ENCODE measurements around the gene SLC26A9. TPM values are rescaled to one million over a fixed set of nuclear protein-coding genes. Genes with fewer than 3 reads are reported as not detected.
A peak's percentile ranks its signal among the peaks of the same experiment; 100 is the strongest.

Gene SLC26A9
- total RNA-seq, 1 donor from 2014 or later: not detected

DNA sequence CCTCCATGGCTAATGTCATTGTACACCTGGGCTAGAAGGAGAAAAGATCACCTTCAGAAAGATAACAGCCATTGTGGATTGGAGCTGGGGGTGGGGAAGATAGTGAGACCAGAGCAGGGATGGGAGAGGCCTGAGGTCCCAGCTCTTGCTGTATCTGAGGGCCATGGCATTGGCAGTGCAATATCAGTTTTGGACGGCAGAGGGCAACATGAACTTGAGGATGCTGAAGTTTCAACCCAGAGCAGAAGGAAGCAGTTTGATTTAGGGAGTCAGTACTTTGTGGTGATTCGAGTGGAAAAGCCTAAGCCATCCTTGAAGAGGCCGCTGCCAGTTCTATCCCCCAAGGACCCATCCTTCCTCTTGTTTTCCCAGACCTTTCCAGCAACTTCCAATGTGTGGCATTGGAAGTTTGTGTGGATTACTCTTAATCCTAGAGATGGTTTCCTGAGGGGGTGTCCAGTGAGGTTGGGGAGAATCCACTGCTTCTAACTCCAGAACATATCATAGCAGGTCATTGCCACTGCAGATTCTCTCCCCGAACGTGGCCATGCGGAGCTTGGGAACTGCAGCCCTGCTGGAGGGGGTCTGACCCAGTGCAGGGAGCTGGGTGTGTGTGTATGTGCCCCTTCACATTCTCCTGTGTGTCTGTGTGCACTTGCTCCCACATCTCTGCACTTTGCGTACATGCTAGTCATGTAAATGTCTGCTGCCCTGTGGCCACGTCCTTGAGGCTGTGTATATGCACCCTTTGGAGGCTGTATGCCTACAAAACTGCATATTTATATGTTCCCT is 24.1 kb downstream of the SLC26A9 start:
- H2AFZ ChIP-seq (replicated peaks): no peak overlapping the region
- no peak overlapping the region for H3K4me2 ChIP-seq
- H3K9me3 Mint-ChIP-seq: no peaks in the 10 kb centered on the region
- H3K79me2 ChIP-seq (ENCODE audit: low read depth): no peaks in the 10 kb centered on the region
- TF ChIP-seq, protein P1, sequence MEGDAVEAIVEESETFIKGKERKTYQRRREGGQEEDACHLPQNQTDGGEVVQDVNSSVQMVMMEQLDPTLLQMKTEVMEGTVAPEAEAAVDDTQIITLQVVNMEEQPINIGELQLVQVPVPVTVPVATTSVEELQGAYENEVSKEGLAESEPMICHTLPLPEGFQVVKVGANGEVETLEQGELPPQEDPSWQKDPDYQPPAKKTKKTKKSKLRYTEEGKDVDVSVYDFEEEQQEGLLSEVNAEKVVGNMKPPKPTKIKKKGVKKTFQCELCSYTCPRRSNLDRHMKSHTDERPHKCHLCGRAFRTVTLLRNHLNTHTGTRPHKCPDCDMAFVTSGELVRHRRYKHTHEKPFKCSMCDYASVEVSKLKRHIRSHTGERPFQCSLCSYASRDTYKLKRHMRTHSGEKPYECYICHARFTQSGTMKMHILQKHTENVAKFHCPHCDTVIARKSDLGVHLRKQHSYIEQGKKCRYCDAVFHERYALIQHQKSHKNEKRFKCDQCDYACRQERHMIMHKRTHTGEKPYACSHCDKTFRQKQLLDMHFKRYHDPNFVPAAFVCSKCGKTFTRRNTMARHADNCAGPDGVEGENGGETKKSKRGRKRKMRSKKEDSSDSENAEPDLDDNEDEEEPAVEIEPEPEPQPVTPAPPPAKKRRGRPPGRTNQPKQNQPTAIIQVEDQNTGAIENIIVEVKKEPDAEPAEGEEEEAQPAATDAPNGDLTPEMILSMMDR (IDR thresholded peaks at IDR 0.05): peak; percentile 74
- TF ChIP-seq EZH2 (IDR thresholded peaks at IDR 0.05): no peak
- H4K20me1 ChIP-seq (ENCODE audit: low read depth): no peaks in the 10 kb centered on the region
- no peaks in the 10 kb centered on the region for H3K4me1 ChIP-seq
- no peak overlapping the region for H3K27ac Mint-ChIP-seq
- no peak overlapping the region for H3K4me3 Mint-ChIP-seq
- no peak overlapping the region for H3K9ac ChIP-seq
- H3K4me3 ChIP-seq: no peak overlapping the region
- peaks cover 10% of the 10 kb centered on the region for H3K27me3 Mint-ChIP-seq (ENCODE audit: insufficient read depth, low read depth)
- peaks cover 9% of the 10 kb centered on the region for H3K4me1 Mint-ChIP-seq
- no peaks in the 10 kb centered on the region for H3K9me3 ChIP-seq (ENCODE audit: low read depth)
- H3F3A ChIP-seq (ENCODE audit: low read depth): no peaks in the 10 kb centered on the region
- no peak overlapping the region for H3K27ac ChIP-seq
- no peaks in the 10 kb centered on the region for H3K36me3 ChIP-seq
- H3K36me3 Mint-ChIP-seq: no peaks in the 10 kb centered on the region
- H3K27me3 ChIP-seq: no peaks in the 10 kb centered on the region
- DNase-seq (ENCODE audit: low spot score): peak; percentile 74

DNA sequence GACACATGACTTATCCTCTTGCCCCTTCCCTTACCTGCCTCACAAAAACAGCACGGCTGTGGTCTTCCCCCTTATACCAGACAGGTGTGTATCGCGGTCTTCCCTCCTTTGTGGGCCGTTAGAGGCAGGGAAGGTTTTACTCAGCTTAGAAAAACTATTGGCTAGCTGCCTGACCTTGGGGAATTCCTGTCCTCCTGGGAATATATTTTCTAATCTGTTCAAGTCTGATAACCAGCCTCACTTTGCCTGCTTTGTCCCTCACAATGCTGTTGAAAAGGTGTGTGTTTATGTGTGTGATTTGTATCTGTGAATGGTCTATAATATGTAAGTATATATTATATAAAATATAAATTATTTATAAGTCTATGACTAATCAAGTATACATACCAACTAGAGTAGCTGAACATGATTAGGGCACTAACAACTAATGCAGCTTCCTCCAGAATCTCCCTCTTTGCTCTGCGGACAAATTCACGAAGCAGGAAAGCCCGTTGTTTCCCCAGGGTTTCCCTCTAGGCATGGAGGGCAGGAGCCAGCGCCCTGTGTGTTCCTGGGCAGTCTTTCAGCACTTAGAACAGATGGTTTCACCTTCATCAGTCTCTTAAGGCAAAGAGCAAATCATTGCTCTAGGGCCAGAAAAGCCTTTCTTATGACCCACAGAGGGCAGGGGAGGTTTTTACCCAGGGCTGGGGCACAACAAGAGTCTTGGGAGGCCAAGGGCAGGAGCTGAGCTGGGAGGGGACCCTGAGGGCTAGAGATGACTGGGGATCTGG is 25.6 kb downstream of the SLC26A9 start:
- Mint-ChIP-seq H3K4me1 (peaks cover 4% of the 10 kb centered on the region), H3K36me3 (no peaks in the 10 kb centered on the region), H3K4me3 (peak overlapping the region; percentile 3), H3K27me3 (ENCODE audit: insufficient read depth, low read depth) (peaks cover 10% of the 10 kb centered on the region), H3K9me3 (no peaks in the 10 kb centered on the region), H3K27ac (no peak overlapping the region)
- Histone ChIP-seq H3K4me1 (no peaks in the 10 kb centered on the region), H3K4me2 (no peak overlapping the region), H3K27me3 (no peaks in the 10 kb centered on the region), H2AFZ (replicated peaks) (no peak overlapping the region), H3K27ac (no peak overlapping the region), H3K79me2 (ENCODE audit: low read depth) (no peaks in the 10 kb centered on the region), H3K9ac (no peak overlapping the region), H3K9me3 (ENCODE audit: low read depth) (no peaks in the 10 kb centered on the region), H3K4me3 (no peak overlapping the region), H3K36me3 (no peaks in the 10 kb centered on the region), H3F3A (ENCODE audit: low read depth) (no peaks in the 10 kb centered on the region), H4K20me1 (ENCODE audit: low read depth) (no peaks in the 10 kb centered on the region)
- TF ChIP-seq, protein P1 (IDR thresholded peaks at IDR 0.05): no peak
- no peak for TF ChIP-seq EZH2 (IDR thresholded peaks at IDR 0.05)
- no peak for TF ChIP-seq EZH2phosphoT487 (IDR thresholded peaks at IDR 0.05)
- no peak for DNase-seq (ENCODE audit: low spot score)

DNA sequence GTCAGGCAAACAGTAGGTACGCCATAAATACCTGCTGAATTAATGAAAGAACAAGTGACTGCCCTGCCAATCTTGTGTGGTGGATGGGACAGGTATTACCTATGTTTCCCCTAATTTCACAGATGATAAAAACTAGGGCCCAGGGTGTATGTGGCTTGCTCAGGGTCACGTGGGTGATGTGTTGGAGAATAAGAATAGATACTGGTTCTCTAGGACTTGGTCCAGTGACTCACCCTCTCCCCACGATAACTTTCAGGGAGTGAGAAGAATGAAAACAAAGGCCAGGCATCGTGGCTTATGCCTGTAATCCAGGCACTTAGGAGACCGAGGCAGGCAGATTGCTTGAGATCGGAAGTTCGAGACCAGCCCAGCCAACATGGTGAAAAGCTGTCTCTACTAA is 26.7 kb downstream of the SLC26A9 start:
- Mint-ChIP-seq H3K9me3 (no peaks in the 10 kb centered on the region), H3K4me3 (no peak overlapping the region), H3K4me1 (peaks cover 4% of the 10 kb centered on the region), H3K27ac (no peak overlapping the region), H3K36me3 (no peaks in the 10 kb centered on the region), H3K27me3 (ENCODE audit: insufficient read depth, low read depth) (peaks cover 10% of the 10 kb centered on the region)
- H3K9me3 ChIP-seq (ENCODE audit: low read depth): no peaks in the 10 kb centered on the region
- no peak overlapping the region for H3K4me3 ChIP-seq
- no peak overlapping the region for H3K9ac ChIP-seq
- no peak for TF ChIP-seq EZH2phosphoT487 (IDR thresholded peaks at IDR 0.05)
- TF ChIP-seq, protein P1 (IDR thresholded peaks at IDR 0.05): no peak
- TF ChIP-seq EZH2 (IDR thresholded peaks at IDR 0.05): no peak
- no peak overlapping the region for H3K27ac ChIP-seq
- no peak overlapping the region for H2AFZ ChIP-seq (replicated peaks)
- H3K79me2 ChIP-seq (ENCODE audit: low read depth): no peaks in the 10 kb centered on the region
- no peaks in the 10 kb centered on the region for H3K36me3 ChIP-seq
- H3K4me2 ChIP-seq: no peak overlapping the region
- H3K4me1 ChIP-seq: no peaks in the 10 kb centered on the region
- no peaks in the 10 kb centered on the region for H3K27me3 ChIP-seq
- no peaks in the 10 kb centered on the region for H3F3A ChIP-seq (ENCODE audit: low read depth)
- H4K20me1 ChIP-seq (ENCODE audit: low read depth): no peaks in the 10 kb centered on the region
- no peak for DNase-seq (ENCODE audit: low spot score)
